ENCODE data around the gene NPDC1. TPM values are rescaled to one million over a fixed set of nuclear protein-coding genes. Genes with fewer than 3 reads are reported as not detected.
"Not testable (repeated sequence)": the region's sequence is repeated elsewhere in the genome, so short reads cannot be mapped to it uniquely, and the experiment has no call there.

NPDC1 gene
- total RNA-seq, 2 donors from 2014 or later, result 11.2 to 41.7 TPM

DNA sequence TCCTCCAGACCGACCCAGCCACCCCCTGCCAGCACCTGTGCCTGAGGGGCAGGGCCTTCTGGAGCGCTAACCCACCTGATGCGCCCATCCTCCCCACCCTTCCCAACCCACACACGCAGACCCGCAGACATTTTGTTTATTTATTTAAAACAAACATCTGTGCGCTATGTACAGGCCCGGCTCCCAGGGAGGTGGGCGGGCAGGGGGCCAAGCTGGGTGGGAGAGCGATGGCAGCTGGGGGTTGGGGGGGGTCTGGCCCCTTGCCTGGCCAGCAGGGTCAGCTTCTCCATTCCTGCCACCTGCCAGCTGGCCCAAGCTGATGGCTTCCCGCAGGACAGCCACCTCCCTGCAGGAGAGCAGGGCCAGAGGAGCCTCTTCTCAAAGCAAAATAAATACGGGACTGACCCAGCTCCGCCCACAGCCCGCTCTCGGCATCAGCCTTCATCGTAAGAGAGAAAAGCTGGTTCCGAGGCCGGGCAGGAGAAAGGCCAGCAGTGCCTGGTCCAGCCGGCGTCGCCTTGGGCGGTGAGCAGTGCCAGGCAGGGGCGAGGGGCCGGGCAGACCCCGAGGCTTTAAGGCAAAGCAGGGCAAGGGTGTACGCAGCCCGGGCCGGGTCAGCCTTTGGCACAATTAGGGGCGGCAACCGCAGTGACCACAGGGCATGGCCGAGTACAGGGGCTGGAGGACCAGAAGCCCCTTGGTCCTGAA, 38.7 kb downstream of the NPDC1 start:
- Mint-ChIP-seq H3K36me3 (no peaks in the 10 kb centered on the region), H3K27me3 (no peaks in the 10 kb centered on the region), H3K27ac (no peak overlapping the region), H3K4me3 (no peak overlapping the region), H3K9me3 (no peaks in the 10 kb centered on the region), H3K4me1 (ENCODE audit: low read depth in 2 of 2) (peaks cover 16 to 18% of the 10 kb centered on the region in 2 donors)
- DNase-seq (ENCODE audit: low spot score) (no peak), ATAC-seq (no peak)

DNA sequence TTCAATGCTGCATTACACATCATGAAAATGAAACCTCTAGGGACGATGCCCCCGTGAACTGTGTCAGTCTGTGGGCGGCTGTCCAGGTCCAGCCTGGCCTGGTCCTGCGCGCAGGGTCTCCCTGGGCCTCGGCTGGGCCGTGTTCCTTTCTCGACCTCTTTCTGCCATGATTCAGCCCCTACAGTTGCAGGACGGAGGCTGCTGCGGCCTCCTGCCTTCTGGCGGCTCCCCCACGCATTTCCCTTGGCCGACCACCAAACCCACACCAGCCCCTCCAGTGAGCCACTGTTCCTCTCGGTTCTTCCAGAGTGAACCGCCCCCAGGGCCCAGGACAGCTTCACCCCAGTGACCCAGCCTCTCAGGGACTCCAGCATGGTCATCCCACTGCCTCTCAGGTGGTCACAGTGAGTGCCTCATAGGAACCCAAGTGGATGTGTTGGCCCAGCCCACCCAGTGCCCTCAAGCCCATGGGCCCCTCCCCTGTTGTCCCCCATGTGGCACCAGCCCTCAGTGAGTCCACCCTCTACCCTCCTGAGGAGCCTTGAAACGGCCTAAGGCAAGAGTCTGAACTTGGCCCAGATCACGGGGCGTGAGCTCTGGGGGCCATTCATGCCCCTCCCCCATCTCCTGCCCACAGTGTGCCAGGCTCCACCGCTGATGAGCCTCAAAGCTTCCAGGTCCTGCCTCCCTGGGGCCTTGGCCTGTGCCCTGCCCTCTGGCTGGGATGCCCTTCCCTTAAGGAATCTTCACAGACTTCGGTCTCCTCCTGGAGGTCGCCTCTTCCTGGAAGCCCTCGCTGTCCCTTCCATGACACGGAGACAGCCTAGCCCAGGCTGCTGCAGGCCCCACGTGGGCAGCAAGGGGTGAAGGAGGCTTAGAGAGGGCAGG, 39.6 kb downstream of the NPDC1 start:
- Mint-ChIP-seq H3K4me3 (peak overlapping the region; percentile 67), H3K36me3 (no peaks in the 10 kb centered on the region), H3K27me3 (no peaks in the 10 kb centered on the region), H3K27ac (peak overlapping the region; percentile 47 to 53), H3K9me3 (no peaks in the 10 kb centered on the region), H3K4me1 (ENCODE audit: low read depth in 2 of 2) (peaks cover 16 to 21% of the 10 kb centered on the region in 2 donors)
- ATAC-seq (peak; percentile 66 to 87), DNase-seq (ENCODE audit: low spot score) (no peak)

DNA sequence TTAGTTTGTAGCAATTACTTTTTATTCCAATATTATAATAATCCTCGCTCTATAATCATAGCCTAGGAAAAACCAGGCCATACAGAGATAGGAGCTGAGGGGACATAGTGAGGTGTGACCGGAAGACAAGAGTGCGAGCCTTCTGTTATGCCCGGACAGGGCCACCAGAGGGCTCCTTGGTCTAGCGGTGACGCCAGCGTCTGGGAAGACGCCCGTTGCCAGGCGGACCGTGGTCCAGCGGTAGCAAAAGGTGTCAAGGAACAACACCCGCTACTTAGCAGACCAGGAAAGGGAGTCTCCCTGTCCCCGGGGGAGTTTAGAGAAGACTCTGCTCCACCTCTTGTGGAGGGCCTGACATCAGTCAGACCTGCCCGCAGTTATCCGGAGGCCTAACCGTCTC, 41.7 kb downstream of the NPDC1 start:
- Mint-ChIP-seq H3K4me3 (peak overlapping the region; percentile 9), H3K4me1 (ENCODE audit: low read depth in 2 of 2) (peaks cover 27 to 32% of the 10 kb centered on the region in 2 donors), H3K27ac (peak overlapping the region in 1 of 2 donors; percentile 86)
- not testable (repeated sequence) for H3K27me3 Mint-ChIP-seq; DNase-seq (ENCODE audit: low spot score); H3K9me3 Mint-ChIP-seq; ATAC-seq; H3K36me3 Mint-ChIP-seq

- DNase-seq (ENCODE audit: low spot score), result no peak
- no peak for ATAC-seq
- Mint-ChIP-seq H3K4me3 (no peak overlapping the region), H3K27me3 (no peaks in the 10 kb centered on the region), H3K27ac (no peak overlapping the region), H3K9me3 (no peaks in the 10 kb centered on the region), H3K36me3 (no peaks in the 10 kb centered on the region), H3K4me1 (ENCODE audit: low read depth in 2 of 2) (peaks cover 40 to 43% of the 10 kb centered on the region in 2 donors)
Observed at GRCh38 chr9:137002646-137003041, 43.3 kb downstream of the NPDC1 start.

- Mint-ChIP-seq H3K27ac (no peak overlapping the region), H3K9me3 (no peaks in the 10 kb centered on the region), H3K36me3 (no peaks in the 10 kb centered on the region), H3K4me1 (ENCODE audit: low read depth in 2 of 2) (peaks cover 43 to 46% of the 10 kb centered on the region in 2 donors), H3K27me3 (no peaks in the 10 kb centered on the region), H3K4me3 (no peak overlapping the region)
- ATAC-seq (no peak), DNase-seq (ENCODE audit: low spot score) (no peak)
Observed at GRCh38 chr9:137001857-137002645, 43.9 kb downstream of the NPDC1 start.

GRCh38 chr9:137000177-137000930, 45.6 kb downstream of the NPDC1 start:
- Mint-ChIP-seq H3K4me3 (peak overlapping the region; percentile 79), H3K36me3 (no peaks in the 10 kb centered on the region), H3K27ac (peak overlapping the region; percentile 87 to 96), H3K4me1 (ENCODE audit: low read depth in 2 of 2) (peaks cover 36 to 38% of the 10 kb centered on the region in 2 donors), H3K9me3 (no peaks in the 10 kb centered on the region), H3K27me3 (no peaks in the 10 kb centered on the region)
- ATAC-seq (peak; percentile 79 to 88), DNase-seq (ENCODE audit: low spot score) (peak; percentile 82)

DNA sequence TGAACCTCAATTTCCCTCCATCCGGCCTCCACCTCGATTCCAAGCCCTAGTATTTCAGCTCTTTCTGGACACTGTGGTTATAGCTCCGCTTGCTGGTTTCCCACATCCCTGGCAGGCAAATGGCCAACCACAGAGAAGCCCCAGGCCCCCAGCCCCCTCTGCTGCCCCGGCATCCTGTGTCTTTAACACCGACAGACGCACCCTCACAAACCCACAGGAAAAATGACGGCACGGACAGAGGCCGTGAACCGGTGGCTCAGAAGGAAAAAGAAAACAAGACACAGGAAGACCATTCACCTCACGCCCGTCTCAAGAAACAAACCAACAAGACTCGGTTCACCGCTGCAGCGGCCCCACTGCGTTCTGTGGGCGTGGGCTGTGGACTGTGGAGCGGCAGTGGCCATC, 48.1 kb downstream of the NPDC1 start:
- peak overlapping the region; percentile 81 for H3K4me3 Mint-ChIP-seq
- peaks cover 36 to 40% of the 10 kb centered on the region in 2 donors for H3K4me1 Mint-ChIP-seq (ENCODE audit: low read depth in 2 of 2)
- no peaks in the 10 kb centered on the region for H3K9me3 Mint-ChIP-seq
- DNase-seq (ENCODE audit: low spot score) (peak; percentile 82), ATAC-seq (peak; percentile 50 to 59)
- H3K27ac Mint-ChIP-seq, result peak overlapping the region; percentile 82 to 96
- no peaks in the 10 kb centered on the region for H3K36me3 Mint-ChIP-seq
- no peaks in the 10 kb centered on the region for H3K27me3 Mint-ChIP-seq

DNA sequence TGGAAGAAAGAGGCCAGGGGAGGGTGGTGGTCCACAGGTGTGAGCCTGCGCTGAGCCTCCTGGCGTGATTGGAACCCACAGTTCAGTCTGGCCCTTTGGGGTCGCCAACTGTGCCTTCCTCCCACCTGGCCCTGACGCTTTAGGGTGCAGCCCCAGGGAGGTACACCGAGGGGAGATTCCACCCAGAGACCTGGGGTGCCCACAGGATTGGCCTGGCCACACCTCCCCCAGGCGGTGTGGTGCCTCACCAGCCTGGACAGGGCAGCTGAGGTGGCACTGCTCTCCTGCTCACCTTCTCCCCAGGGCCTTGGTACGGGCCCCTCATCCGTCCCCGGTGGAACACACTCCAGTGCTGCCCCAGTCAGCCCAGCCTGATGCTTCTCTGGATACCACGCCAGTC, 48.6 kb downstream of the NPDC1 start:
- DNase-seq (ENCODE audit: low spot score) (no peak), ATAC-seq (no peak)
- H3K9me3 Mint-ChIP-seq, result no peaks in the 10 kb centered on the region
- no peaks in the 10 kb centered on the region for H3K36me3 Mint-ChIP-seq
- no peaks in the 10 kb centered on the region for H3K27me3 Mint-ChIP-seq
- peak overlapping the region; percentile 82 to 96 for H3K27ac Mint-ChIP-seq
- peaks cover 36 to 44% of the 10 kb centered on the region in 2 donors for H3K4me1 Mint-ChIP-seq (ENCODE audit: low read depth in 2 of 2)
- peak overlapping the region; percentile 81 for H3K4me3 Mint-ChIP-seq

DNA sequence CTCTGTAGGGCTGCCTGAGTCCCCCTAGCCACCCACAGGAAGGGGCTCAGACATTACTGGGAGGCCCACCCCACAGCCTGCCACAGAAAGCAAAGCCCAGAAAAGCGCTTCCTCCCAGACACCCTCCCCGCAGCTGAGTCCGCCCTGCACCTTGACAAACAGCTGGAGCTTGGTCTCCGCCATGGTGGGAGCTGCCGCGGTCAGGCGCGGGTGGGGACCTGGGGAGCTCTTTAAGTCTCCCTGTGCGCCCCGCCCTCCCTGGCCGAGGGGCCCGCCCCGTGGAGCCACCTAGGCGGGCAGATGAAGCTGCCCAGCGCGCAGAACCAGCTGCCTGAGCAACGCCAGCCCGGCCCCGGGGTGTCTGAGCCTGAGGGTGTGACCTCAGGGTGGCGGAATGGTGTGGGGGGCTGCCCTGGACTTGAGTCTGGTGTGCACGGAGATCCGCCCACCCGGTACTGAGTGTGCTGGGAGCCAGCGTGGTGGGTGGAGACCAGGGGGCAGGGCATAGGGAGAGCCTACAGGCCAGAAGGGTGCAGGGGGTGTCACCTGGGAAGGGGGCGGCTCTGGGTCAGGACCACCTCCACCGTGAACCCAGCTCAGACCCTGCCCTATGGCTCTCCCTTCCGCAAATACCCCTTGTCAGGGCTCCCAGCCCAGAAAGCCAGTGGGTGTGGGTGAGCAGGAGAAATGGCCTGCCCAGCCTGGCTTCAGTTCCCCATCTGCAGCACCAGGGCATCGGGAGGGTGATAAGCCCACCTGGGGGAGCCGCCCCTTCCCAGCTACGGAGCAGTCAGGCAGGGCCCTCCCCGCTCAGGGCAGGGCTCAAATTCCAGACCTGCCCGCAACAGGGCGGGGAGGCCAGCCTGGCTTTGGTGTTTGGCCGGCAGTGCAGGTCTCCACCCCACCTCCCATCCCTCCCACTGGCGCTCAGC, 49.4 kb downstream of the NPDC1 start, which contains the start of gene CLIC3:
TSS of gene CLIC3 (minus strand) at position 208 of the 932 bp plus-strand sequence. CDS start at position 183, 25 bp downstream.
- Mint-ChIP-seq H3K4me1 (ENCODE audit: low read depth in 2 of 2) (peaks cover 36 to 41% of the 10 kb centered on the region in 2 donors), H3K27me3 (no peaks in the 10 kb centered on the region), H3K36me3 (no peaks in the 10 kb centered on the region), H3K4me3 (peak within 1 kb of the TSS; percentile 81), H3K27ac (peak within 1 kb of the TSS; percentile 82 to 96), H3K9me3 (no peaks in the 10 kb centered on the region)
- DNase-seq (ENCODE audit: low spot score), result peak; percentile 79
- ATAC-seq, result peak in 1 of 2 donors; percentile 1

DNA sequence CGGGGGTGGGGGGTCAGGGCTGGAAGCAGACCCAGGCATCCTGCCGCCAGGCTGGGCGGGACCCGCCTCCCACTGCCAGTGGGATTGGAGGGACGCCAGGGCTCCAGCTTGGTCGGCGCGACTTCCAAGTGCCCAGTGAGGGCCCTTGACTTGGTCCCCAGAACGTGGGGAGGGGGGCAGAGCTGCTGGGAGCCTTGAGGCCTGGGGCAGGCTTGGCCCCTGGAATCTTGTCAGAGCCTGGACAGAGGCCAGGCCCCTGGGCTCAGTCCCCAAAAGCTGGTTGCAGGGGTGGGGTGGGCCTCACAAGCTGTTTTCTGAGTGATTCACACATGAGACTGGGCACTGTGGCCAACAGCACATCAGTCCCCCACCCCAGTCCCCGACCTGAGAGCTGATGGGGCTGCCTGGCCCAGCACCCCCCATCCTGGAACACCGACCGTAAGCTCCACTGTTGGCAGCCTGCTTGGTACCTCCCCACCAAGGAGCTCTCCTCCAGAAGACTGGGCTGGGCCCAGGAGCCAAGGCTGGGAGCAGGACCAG, 50.1 kb downstream of the NPDC1 start:
- Mint-ChIP-seq H3K27me3 (no peaks in the 10 kb centered on the region), H3K27ac (peak overlapping the region; percentile 54 to 59), H3K4me3 (peak overlapping the region; percentile 61), H3K4me1 (ENCODE audit: low read depth in 2 of 2) (peaks cover 39 to 46% of the 10 kb centered on the region in 2 donors), H3K36me3 (no peaks in the 10 kb centered on the region), H3K9me3 (no peaks in the 10 kb centered on the region)
- DNase-seq (ENCODE audit: low spot score) (no peak), ATAC-seq (no peak)

GRCh38 chr9:136995362-136995761, 50.6 kb downstream of the NPDC1 start:
- DNase-seq (ENCODE audit: low spot score), result no peak
- ATAC-seq, result no peak
- no peaks in the 10 kb centered on the region for H3K27me3 Mint-ChIP-seq
- no peaks in the 10 kb centered on the region for H3K36me3 Mint-ChIP-seq
- no peak overlapping the region for H3K27ac Mint-ChIP-seq
- H3K4me3 Mint-ChIP-seq, result no peak overlapping the region
- peaks cover 39 to 45% of the 10 kb centered on the region in 2 donors for H3K4me1 Mint-ChIP-seq (ENCODE audit: low read depth in 2 of 2)
- H3K9me3 Mint-ChIP-seq, result no peaks in the 10 kb centered on the region

- DNase-seq (ENCODE audit: low spot score), result no peak
Observed at GRCh38 chr9:136994888-136995230, 51.1 kb downstream of the NPDC1 start.

More at GRCh38 chr9:136994888-136995230, 51.1 kb downstream of the NPDC1 start:
- Mint-ChIP-seq H3K27me3 (no peaks in the 10 kb centered on the region), H3K36me3 (no peaks in the 10 kb centered on the region), H3K27ac (no peak overlapping the region), H3K9me3 (no peaks in the 10 kb centered on the region), H3K4me3 (no peak overlapping the region), H3K4me1 (ENCODE audit: low read depth in 2 of 2) (peaks cover 36 to 41% of the 10 kb centered on the region in 2 donors)
- no peak for ATAC-seq
